ENCODE measurements around the gene C10orf90. TPM values are rescaled to one million over a fixed set of nuclear protein-coding genes. Genes with fewer than 3 reads are reported as not detected.

C10orf90 gene
- total and polyA plus RNA-seq, 2 donors (not counting 3 experiments of a cell fraction or from before 2014, with no cell fraction given): not detected

DNA sequence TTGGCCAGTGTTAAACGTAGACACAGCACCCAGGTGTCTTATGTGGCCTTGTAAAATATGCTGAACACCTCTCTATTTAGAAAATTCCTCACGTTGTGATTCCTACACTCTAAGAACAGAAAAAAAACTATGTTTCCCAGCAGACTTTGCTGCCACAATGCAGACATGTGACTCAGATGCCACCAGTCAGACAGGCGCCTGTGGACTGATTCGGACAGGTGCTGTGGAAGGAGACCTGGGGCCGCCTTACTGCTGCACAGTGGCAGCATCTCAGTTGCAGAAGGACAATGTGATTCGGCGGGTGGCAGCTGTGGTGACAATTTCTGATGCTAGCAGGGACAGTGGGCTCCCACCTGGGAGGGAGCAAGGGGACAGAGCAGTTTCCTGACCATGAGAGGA lies 88.8 kb downstream of the C10orf90 start:
- Histone ChIP-seq H3K4me1 (ENCODE audit: control insufficient read depth, extremely low read depth, insufficient read depth, low read length) (no peaks in the 10 kb centered on the region), H3K9me3 (replicated peaks; ENCODE audit: control insufficient read depth, insufficient read depth, low read length) (no peaks in the 10 kb centered on the region), H3K9me1 (replicated peaks; ENCODE audit: control insufficient read depth, extremely low read depth, insufficient read depth, low read length) (no peaks in the 10 kb centered on the region), H2AFZ (ENCODE audit: low read depth, low read length) (no peak overlapping the region), H3K36me3 (ENCODE audit: control insufficient read depth in 2 of 2, extremely low read depth in 1 of 2, insufficient read depth in 2 of 2, low read length in 2 of 2) (no peaks in the 10 kb centered on the region), H3K79me2 (ENCODE audit: control insufficient read depth, insufficient read depth, low read length) (no peaks in the 10 kb centered on the region), H3K27ac (ENCODE audit: insufficient read depth, low read depth, low read length) (no peak overlapping the region), H3K9ac (replicated peaks; ENCODE audit: extremely low read depth, insufficient read depth, low read length) (no peak overlapping the region), H3K4me2 (ENCODE audit: insufficient read depth, low read length) (no peak overlapping the region), H4K20me1 (replicated peaks; ENCODE audit: control insufficient read depth, extremely low read depth, insufficient read depth, low read length) (no peaks in the 10 kb centered on the region), H3K27me3 (ENCODE audit: control insufficient read depth in 2 of 2, insufficient read depth in 2 of 2, low read length in 2 of 2) (no peaks in the 10 kb centered on the region), H3K4me3 (replicated peaks in 1 of 3; ENCODE audit: insufficient read depth in 1 of 3, low read depth in 1 of 3, low read length in 3 of 3) (no peak overlapping the region)
- no peak for TF ChIP-seq POLR2AphosphoS5 (IDR thresholded peaks at IDR 0.05; ENCODE audit: insufficient read depth, low read depth, low read length)
- no peak for TF ChIP-seq GATA2 (IDR thresholded peaks at IDR 0.05; ENCODE audit: insufficient read depth, insufficient read length, low read depth, low read length)
- no peak for TF ChIP-seq POLR2A (IDR thresholded peaks at IDR 0.05; ENCODE audit: low read depth, low read length)
- no peak for TF ChIP-seq EZH2 (IDR thresholded peaks at IDR 0.05; ENCODE audit: borderline replicate concordance, low read depth, low read length, severe bottlenecking)
- no peak for TF ChIP-seq JUN (IDR thresholded peaks at IDR 0.05; ENCODE audit: borderline replicate concordance, insufficient read depth, insufficient read length, low read depth)
- TF ChIP-seq, protein P1, sequence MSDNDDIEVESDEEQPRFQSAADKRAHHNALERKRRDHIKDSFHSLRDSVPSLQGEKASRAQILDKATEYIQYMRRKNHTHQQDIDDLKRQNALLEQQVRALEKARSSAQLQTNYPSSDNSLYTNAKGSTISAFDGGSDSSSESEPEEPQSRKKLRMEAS (IDR thresholded peaks at IDR 0.05; ENCODE audit: insufficient read depth, insufficient read length): no peak
- no peak for TF ChIP-seq MYC (IDR thresholded peaks at IDR 0.05; ENCODE audit: low read depth, low read length)
- TF ChIP-seq, protein P2, sequence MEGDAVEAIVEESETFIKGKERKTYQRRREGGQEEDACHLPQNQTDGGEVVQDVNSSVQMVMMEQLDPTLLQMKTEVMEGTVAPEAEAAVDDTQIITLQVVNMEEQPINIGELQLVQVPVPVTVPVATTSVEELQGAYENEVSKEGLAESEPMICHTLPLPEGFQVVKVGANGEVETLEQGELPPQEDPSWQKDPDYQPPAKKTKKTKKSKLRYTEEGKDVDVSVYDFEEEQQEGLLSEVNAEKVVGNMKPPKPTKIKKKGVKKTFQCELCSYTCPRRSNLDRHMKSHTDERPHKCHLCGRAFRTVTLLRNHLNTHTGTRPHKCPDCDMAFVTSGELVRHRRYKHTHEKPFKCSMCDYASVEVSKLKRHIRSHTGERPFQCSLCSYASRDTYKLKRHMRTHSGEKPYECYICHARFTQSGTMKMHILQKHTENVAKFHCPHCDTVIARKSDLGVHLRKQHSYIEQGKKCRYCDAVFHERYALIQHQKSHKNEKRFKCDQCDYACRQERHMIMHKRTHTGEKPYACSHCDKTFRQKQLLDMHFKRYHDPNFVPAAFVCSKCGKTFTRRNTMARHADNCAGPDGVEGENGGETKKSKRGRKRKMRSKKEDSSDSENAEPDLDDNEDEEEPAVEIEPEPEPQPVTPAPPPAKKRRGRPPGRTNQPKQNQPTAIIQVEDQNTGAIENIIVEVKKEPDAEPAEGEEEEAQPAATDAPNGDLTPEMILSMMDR (IDR thresholded peaks at IDR 0.05; ENCODE audit: extremely low read depth in 1 of 2, insufficient read depth in 1 of 2, low read depth in 1 of 2, low read length in 2 of 2): no peak
- no peak for TF ChIP-seq FOS (IDR thresholded peaks at IDR 0.05; ENCODE audit: borderline replicate concordance, insufficient read depth, low read length)
- FAIRE-seq (no peak), DNase-seq (ENCODE audit: low read depth, low spot score) (no peak)
- intact Hi-C loops (cut with micrococcal nuclease) (no loop called here), dilution Hi-C loops (cut with MboI; ENCODE audit: extremely low pct_ligation_motif_present, low sequenced_read_pairs) (no loop called here)
- CTCF ChIA-PET: no interaction called here
- POLR2A ChIA-PET: no interaction called here
- BruUV-seq (replicated peaks): no TSS peak
